EH (cell line): ENCODE measurements around the gene OBP2A.
"Not testable (repeated sequence)": the region's sequence is repeated elsewhere in the genome, so short reads cannot be mapped to it uniquely, and the experiment has no call there.

Source experiments
- DNase-seq: peaks from one replicate; pipeline ENCODE4 v3.0.0-alpha.2; 2015; ENCODE audit warnings: low read depth

The OBP2A gene

DNA sequence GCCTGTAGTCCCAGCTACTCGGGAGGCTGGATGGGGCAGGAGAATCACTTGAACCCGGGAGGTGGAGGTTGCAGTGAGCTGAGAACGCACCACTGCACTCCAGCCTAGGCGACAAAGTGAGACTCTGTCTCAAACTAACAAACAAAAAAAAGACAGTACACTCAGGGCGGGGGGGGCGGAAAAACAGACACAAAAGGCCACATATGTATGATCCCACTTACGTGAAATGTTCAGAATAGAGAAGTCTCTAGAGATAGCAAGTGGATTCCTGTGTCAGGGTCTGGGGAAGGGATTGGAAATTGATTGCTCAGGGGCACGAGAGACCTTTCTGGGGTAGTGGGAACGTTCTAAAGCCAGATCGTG lies 33.7 kb upstream of the OBP2A start:
- DNase-seq, result no peak

GRCh38 chr9:135512904-135513303 lies 33.0 kb upstream of the OBP2A start:
- DNase-seq, result no peak

GRCh38 chr9:135513351-135513846 lies 32.5 kb upstream of the OBP2A start:
- DNase-seq, result no peak

DNA sequence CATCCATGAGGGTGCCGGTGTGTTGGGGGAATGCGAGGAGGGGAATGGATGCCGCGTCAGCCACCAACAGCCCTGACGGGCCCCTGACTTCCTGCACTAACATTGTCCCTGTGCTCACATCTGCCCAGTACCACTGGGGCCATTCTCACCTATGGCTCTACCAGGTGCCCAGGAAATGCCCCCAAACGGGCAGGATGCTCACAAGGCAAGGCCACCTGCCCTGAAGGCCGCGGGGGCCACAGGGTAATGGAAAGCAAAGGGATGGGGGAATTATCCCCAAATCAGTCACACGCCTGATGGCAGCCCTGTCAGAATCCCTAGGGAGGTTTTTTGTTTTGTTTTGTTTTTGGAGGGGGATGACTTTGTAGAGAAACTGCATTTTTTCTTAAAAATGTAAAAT lies 32.0 kb upstream of the OBP2A start:
- DNase-seq, result not testable (repeated sequence)

DNA sequence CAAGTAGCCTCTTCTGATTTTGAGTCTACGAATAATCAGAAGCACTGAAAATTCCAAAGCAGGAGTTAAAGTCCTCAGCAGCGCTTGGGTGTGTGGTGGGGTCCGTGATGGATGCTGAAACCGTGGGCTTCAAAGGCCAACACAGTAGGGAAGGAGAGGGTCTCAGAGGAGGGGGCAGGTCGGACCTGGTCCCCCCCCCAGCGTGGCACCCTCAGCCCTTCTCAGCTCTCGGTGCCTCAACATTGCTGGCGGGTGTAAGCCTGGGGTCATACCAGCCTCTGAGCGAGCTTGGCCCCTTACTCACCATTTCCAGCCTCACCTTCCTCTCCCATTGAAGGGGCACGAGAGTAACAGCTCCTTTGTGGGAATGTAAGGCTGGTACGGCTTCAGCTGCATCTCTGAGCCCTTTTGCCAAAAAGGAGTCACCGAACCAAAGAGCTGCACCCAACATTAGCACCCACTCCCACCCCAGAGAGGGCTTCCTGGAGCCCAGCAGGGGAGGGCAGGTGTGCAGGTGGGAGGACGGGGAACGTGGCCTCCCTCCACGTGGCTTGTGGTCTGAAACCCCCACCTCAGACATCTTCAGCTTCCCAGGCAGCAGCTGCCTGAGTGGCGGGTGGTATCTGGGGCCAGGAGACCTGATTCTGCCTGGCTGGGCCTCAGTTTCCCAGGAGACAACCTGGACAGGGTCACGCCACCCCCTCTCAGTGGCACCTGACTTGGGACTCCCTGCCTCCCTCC lies 31.4 kb upstream of the OBP2A start:
- no peak for DNase-seq

GRCh38 chr9:135515083-135515951 lies 30.6 kb upstream of the OBP2A start:
- no peak for DNase-seq

DNA sequence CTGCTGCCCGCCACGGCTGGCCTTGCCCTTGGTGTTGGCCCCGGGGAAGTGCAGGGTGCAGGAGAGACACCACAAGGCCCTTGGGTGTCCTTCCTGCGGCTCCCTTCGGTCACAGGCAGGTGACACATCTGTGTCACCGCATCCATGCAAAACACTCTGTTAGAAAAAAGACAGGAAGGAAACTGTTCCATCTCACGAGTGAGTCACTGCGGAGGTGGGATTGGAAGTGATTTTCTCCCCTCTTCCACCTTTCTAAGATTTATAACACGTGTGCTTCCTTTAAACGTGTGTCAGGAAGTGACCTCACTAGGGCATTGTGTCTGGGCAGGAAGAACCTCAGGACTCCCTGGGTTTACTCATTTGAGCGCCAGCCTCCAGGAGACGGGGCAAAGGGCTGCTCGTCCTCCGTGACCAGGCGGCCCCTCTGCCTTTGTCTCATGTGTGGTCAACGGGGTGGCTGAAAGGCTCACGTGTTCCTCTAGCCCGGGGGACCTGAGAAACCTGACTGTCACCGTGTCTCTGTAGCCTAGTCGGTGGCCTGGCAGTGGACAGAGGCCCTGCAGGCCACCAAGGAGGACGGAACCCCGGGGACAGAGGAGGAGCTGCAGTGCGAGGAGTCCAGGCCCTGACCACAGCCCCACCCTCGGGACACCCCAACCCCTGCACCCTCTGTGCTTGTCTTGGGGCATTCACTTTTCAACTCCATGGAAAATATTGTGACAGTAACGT lies 29.6 kb upstream of the OBP2A start:
- DNase-seq, result no peak

GRCh38 chr9:135517407-135517822 lies 28.5 kb upstream of the OBP2A start:
- DNase-seq, result no peak

DNA sequence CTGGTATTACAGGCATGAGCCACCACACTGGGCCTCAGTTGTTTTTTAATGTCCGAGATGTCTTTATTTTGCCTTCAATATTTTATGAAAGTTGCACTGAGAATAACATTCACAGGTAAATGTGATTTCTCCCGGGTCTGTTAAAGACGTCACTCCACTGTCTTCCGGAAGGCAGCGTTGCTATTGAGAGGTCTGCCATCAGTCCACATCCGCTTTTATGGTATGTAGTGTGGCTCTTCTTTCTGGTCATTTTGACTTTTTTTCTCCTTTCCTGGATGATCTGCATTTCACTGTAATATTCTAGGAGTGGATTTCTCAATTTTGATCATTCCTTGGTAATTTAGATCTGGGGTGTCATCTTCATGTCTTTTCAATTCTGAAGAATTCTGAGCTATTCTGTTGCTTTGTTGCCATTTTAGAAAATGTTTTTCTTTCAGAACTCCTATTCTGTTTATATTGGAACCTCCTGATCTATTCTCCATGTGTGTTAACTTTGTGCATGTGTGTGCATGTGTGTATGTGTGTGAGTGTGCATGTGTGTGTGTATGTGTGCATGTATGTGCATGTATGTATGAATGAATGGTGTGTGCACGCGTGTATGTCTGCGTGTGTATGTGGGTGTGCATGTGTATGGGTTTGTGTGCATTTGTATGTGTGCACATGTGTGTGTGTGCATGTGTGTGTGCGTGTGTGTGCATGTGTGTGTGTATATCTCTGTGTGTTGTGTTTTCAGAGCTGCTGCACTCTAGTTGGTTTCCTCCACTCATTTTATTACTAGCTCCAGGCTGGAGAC lies 26.6 kb upstream of the OBP2A start:
- DNase-seq, result no peak

DNA sequence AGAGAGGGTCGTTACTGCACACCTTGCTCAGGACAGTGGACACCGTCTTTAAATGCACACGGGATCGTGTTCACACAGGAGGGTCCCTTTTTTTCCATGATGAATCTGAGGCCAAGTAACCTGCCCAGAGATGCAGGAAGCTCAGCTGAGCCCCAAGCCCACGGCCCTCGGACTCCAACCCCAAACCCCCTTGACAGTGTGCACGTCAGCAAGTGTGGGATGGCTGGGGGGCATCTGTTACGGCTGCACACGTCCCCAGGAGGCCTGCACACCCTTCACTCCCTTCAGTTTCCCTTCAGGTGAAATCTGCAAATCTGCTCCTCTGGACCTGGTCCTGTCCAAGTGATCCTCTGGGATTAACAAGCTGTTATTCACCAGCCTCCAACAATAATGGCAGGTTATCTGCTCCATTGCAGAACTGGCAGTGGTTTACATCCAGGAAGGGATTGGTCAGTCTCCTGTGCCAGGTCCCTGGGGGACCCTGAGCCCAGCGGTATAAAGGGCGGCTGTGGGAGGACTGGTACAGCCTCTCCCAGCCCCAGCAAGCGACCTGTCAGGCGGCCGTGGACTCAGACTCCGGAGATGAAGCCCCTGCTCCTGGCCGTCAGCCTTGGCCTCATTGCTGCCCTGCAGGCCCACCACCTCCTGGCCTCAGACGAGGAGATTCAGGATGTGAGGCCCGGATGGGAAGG lies 24.9 kb upstream of the OBP2A start, which contains the start of gene LCN1:
LCN1 (plus strand) TSS at position 525 of the 692 bp plus-strand sequence; CDS start at position 583, 58 bp downstream.
- DNase-seq, result no peak

GRCh38 chr9:135521608-135522095 lies 24.3 kb upstream of the OBP2A start:
- no peak for DNase-seq

- DNase-seq, result no peak
Measured at GRCh38 chr9:135522137-135522877, 23.6 kb upstream of the OBP2A start.

GRCh38 chr9:135522931-135523330 lies 23.0 kb upstream of the OBP2A start:
- DNase-seq, result no peak

GRCh38 chr9:135523521-135524129 lies 22.3 kb upstream of the OBP2A start:
- DNase-seq, result peak; percentile 11

- peak; percentile 77 for DNase-seq
Measured at GRCh38 chr9:135524130-135524861, 21.6 kb upstream of the OBP2A start.

GRCh38 chr9:135525241-135526088 lies 20.5 kb upstream of the OBP2A start:
- DNase-seq, result no peak

DNA sequence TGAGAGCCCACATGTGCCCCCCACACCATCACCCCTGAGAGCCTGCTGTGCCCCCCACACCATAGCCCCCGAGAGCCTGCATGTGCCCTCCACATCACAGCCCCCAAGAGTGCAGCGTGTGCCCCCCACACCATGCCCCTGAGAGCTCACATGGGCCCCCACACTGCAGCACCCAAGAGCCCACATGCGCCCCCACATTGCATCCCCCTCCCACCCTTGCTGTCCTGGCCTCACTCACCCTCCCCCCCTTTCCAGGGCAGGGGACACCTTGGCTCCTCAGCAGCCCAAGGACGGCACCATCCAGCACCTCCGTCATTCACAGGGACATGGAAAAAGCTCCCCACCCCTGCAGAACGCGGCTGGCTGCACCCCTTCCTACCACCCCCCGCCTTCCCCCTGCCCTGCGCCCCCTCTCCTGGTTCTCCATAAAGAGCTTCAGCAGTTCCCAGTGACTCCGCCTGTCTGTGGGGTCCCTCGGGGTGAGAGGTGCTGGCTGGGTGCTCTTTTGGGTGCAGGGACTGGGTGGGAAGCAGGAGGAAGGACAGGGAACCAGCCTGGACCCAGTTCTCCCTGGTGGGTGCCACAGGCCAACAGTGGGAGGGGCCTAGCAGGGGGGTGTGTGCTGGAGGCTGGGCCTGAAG lies 19.7 kb upstream of the OBP2A start:
- DNase-seq, result no peak
